ENCODE results near the gene GSE1. TPM values are rescaled to one million over a fixed set of nuclear protein-coding genes. Genes with fewer than 3 reads are reported as not detected.

The GSE1 gene
- total and polyA plus RNA-seq, 9 of the 15 experiments (the other 6 are each of a cell fraction or from before 2014, with no cell fraction given), result 12.2 to 244 (median 57.9) TPM

DNA sequence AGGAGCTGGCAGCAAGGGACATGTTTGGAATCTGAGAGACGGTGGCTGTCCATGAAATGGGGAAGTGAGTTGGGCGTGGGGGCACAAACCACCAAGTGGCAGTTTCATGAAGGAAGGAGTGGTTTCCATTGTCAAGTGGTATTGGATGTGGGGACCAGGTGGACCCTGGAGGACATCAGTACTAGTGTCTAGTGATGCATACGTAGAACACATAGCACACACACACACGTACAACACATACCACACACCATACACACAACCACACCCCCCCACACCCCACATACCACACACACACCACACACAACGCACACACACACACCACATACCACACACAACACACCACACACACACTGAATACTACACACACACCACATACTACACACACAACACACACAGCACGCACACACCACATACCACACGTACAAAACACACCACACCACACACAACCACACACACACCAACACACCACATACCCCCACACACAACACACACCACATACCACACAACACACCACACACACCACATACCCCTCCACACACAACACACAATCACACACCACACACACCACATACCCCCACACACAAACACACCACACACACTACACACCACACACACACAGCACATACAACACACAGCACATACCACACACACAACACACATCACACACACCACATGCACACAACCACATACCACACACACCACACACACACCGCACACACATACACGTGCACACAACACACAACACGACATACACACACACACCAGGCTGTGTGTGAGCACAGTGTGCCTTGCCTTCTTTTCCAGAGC, 41.1 kb upstream of the GSE1 start (continued):
- TF ChIP-seq ASH1L (IDR thresholded peaks at IDR 0.05; ENCODE audit: borderline replicate concordance, low read depth, partially characterized antibody) (peak; percentile 62), ILF3 (IDR thresholded peaks at IDR 0.05; ENCODE audit: borderline replicate concordance) (no peak), ADNP (tag; IDR thresholded peaks at IDR 0.05) (no peak), MBD2 (IDR thresholded peaks at IDR 0.05; ENCODE audit: borderline replicate concordance, low read depth) (no peak), KDM1A (IDR thresholded peaks at IDR 0.05) (no peak), POLR2A (conservative IDR thresholded peaks at IDR 0.05) (peak; percentile 80), HSF4 (CRISPR knock-in tag; IDR thresholded peaks at IDR 0.05; ENCODE audit: borderline replicate concordance) (no peak), ZBTB1 (CRISPR knock-in tag; IDR thresholded peaks at IDR 0.05; ENCODE audit: borderline replicate concordance, low read depth) (no peak; the same call in 1 of the 2 replicates), HMGN3 (IDR thresholded peaks at IDR 0.05; ENCODE audit: borderline replicate concordance, extremely low read depth, insufficient read length, low read depth, low read length) (no peak), ZNF584 (CRISPR knock-in tag; IDR thresholded peaks at IDR 0.05; ENCODE audit: low read depth) (no peak), RBM22 (IDR thresholded peaks at IDR 0.05; ENCODE audit: low read depth, low read length, poor library complexity, severe bottlenecking) (peak; percentile 30), KDM2B (CRISPR knock-in tag; IDR thresholded peaks at IDR 0.05) (no peak), GTF2F1 (IDR thresholded peaks at IDR 0.05; ENCODE audit: low read depth, low read length) (no peak), SMARCA5 (IDR thresholded peaks at IDR 0.05) (peak; percentile 98), PATZ1 (CRISPR knock-in tag; IDR thresholded peaks at IDR 0.05; ENCODE audit: borderline replicate concordance) (no peak), ATF7 (IDR thresholded peaks at IDR 0.05) (no peak), ZBTB9 (CRISPR knock-in tag; IDR thresholded peaks at IDR 0.05) (0 out of 2 replicates have a peak, but pooled peaks have one; percentile 29), MCM5 (IDR thresholded peaks at IDR 0.05; ENCODE audit: low read depth) (no peak), FOXA1 (IDR thresholded peaks at IDR 0.05; ENCODE audit: borderline replicate concordance) (no peak), POLR2G (IDR thresholded peaks at IDR 0.05; ENCODE audit: low read depth, low read length) (peak; percentile 59; the same call in 1 of the 2 replicates), TEAD1 (CRISPR knock-in tag; IDR thresholded peaks at IDR 0.05) (peak in 1 of 2 experiments; percentile 70; a peak in 2 of 4 replicates)
- TF ChIP-seq, protein P1, sequence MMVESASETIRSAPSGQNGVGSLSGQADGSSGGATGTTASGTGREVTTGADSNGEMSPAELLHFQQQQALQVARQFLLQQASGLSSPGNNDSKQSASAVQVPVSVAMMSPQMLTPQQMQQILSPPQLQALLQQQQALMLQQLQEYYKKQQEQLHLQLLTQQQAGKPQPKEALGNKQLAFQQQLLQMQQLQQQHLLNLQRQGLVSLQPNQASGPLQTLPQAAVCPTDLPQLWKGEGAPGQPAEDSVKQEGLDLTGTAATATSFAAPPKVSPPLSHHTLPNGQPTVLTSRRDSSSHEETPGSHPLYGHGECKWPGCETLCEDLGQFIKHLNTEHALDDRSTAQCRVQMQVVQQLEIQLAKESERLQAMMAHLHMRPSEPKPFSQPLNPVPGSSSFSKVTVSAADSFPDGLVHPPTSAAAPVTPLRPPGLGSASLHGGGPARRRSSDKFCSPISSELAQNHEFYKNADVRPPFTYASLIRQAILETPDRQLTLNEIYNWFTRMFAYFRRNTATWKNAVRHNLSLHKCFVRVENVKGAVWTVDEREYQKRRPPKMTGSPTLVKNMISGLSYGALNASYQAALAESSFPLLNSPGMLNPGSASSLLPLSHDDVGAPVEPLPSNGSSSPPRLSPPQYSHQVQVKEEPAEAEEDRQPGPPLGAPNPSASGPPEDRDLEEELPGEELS (CRISPR knock-in tag; IDR thresholded peaks at IDR 0.05; ENCODE audit: borderline replicate concordance), result no peak; the same call in 1 of the 2 replicates
